ENCODE results near the gene TMIGD1. TPM values are rescaled to one million over a fixed set of nuclear protein-coding genes. Genes with fewer than 3 reads are reported as not detected.
A peak's percentile ranks its signal among the peaks of the same experiment; 100 is the strongest.

TMIGD1 gene
- total and polyA plus RNA-seq, 10 donors, result not detected

DNA sequence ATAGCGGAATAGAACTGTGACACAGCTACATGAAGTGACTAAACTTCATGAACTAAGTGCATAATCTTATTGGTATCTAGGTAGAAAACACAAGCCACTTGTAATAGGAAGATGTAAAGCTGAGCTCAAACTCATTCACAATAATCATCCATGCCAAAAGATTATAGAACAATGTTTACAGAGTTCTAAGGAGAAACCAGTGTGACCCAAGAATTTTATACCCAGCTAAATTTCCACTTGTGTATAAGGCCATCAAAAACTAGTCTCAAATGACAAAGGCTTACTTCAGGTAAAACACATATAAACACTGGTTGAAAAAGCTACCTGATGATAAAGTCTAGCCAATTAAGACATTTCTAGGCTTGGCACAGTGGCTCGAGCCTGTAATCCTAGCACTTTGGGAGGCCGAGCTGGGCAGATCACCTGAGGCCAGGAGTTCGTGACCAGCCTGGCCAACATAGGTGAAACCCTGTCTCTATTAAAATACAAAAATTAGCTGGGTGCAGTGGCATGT lies 28.0 kb upstream of the TMIGD1 start:
- DNase-seq, result no peak
- Histone ChIP-seq H3K27me3 (replicated peaks in 1 of 7) (no peaks in the 10 kb centered on the region), H3K9me3 (peaks cover 0 to 20% (median 15%) of the 10 kb centered on the region in 8 donors), H3K36me3 (no peaks in the 10 kb centered on the region), H3K4me3 (no peak overlapping the region), H3K27ac (peak overlapping the region in 1 of 8 donors; percentile 90), H3K4me1 (peaks cover 14 to 35% (median 21%) of the 10 kb centered on the region in 6 donors)
- intact Hi-C loops (cut with DNase I; ENCODE audit: low total_unique reads), result no loop called here
- 94 to 97% (median 97%) methylated on average over 4 of the region's 4 CpGs for WGBS, 5 donors
- TF ChIP-seq POLR2A (IDR thresholded peaks at IDR 0.05) (no peak), POLR2AphosphoS5 (IDR thresholded peaks at IDR 0.05) (no peak)
- TF ChIP-seq, protein P1, sequence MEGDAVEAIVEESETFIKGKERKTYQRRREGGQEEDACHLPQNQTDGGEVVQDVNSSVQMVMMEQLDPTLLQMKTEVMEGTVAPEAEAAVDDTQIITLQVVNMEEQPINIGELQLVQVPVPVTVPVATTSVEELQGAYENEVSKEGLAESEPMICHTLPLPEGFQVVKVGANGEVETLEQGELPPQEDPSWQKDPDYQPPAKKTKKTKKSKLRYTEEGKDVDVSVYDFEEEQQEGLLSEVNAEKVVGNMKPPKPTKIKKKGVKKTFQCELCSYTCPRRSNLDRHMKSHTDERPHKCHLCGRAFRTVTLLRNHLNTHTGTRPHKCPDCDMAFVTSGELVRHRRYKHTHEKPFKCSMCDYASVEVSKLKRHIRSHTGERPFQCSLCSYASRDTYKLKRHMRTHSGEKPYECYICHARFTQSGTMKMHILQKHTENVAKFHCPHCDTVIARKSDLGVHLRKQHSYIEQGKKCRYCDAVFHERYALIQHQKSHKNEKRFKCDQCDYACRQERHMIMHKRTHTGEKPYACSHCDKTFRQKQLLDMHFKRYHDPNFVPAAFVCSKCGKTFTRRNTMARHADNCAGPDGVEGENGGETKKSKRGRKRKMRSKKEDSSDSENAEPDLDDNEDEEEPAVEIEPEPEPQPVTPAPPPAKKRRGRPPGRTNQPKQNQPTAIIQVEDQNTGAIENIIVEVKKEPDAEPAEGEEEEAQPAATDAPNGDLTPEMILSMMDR (IDR thresholded peaks at IDR 0.05 in 8 of 11, conservative IDR thresholded peaks at IDR 0.05 in 3 of 11), result no peak

DNA sequence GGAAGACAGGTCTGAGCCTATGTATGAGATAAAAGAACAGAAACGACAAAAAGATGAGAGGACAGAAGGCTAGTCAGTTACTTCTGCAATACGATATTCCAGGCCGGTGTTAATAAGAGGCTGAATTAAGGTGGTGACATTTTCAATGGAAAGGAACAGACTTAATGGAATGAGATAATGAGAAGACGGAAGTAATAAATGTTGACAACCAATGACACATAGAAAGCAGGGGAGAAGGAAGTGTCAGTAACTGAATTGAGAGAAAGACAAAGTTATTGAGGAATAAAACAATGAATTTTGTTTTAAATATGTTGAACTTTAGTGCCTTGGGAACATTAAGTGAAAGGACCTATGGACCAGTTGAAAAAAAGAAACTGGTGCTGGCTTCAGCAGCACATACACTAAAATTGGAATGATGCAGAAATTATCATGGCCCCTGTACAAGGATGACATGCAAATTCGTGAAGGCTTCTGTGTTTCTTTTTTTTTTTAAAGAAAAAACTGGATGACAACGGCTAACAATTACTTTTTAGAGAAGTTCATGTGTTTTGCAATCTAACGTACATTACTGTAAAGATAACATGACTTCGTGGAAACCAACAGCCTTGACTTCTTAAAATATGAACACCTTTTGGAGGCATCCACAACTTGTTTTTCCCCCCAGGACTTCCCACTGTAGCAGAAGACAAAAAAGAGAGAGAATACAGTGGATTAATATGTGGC lies 26.4 kb upstream of the TMIGD1 start:
- intact Hi-C loops (cut with DNase I; ENCODE audit: low total_unique reads), result no loop called here
- H3K36me3 ChIP-seq, result no peaks in the 10 kb centered on the region
- TF ChIP-seq POLR2A (IDR thresholded peaks at IDR 0.05) (no peak), POLR2AphosphoS5 (IDR thresholded peaks at IDR 0.05) (no peak)
- TF ChIP-seq, protein P1 (IDR thresholded peaks at IDR 0.05 in 8 of 11, conservative IDR thresholded peaks at IDR 0.05 in 3 of 11), result no peak
- peak overlapping the region in 1 of 8 donors; percentile 6 for H3K4me3 ChIP-seq
- no peaks in the 10 kb centered on the region for H3K27me3 ChIP-seq (replicated peaks in 1 of 7)
- H3K9me3 ChIP-seq, result peaks cover 0 to 20% (median 15%) of the 10 kb centered on the region in 8 donors
- H3K27ac ChIP-seq, result peak overlapping the region in 7 of 8 donors; percentile 57 to 88 (median 76)
- WGBS, 5 donors, result 47 to 78% (median 61%) methylated on average over 8 of the region's 8 CpGs
- no peak for DNase-seq
- peaks cover 14 to 35% (median 21%) of the 10 kb centered on the region in 6 donors for H3K4me1 ChIP-seq

DNA sequence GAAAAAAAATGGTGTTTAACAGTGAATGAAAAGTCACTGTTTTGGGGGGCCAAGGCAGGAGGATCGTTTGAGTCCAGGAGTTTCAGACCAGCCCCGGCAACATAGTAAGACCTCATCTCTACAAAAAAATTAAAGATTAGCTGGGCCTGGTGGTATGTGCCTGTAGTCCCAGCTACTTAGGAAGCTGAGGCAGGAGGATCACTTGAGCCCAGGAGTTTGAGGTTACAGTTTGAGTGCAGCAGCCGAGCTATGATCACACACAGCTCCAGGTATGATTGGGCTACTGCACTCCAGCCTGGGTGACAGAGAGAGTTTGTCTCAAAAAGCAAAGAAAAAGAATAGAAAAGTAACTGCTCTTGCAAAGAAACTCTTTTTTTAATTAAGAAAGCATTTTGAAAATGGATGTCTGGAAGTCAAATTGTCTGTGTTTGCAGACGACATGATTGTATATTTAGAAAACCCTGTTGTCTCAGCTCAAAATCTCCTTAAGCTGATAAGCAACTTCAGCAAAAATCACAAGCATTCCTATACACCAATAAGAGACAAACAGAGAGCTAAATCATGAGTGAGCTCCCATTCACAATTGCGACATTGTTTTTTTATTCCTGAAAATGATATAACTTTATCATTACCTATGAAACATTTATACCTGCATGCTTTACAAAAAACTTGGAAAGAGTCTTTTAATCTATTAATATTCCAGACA lies 24.4 kb upstream of the TMIGD1 start:
- no peaks in the 10 kb centered on the region for H3K27me3 ChIP-seq (replicated peaks in 1 of 7)
- no peak for TF ChIP-seq POLR2A (IDR thresholded peaks at IDR 0.05)
- TF ChIP-seq, protein P1 (IDR thresholded peaks at IDR 0.05 in 8 of 11, conservative IDR thresholded peaks at IDR 0.05 in 3 of 11), result no peak
- TF ChIP-seq POLR2AphosphoS5 (IDR thresholded peaks at IDR 0.05), result no peak
- H3K9me3 ChIP-seq, result peaks cover 0 to 20% (median 15%) of the 10 kb centered on the region in 8 donors
- H3K36me3 ChIP-seq, result no peaks in the 10 kb centered on the region
- no peak overlapping the region for H3K4me3 ChIP-seq
- intact Hi-C loops (cut with DNase I; ENCODE audit: low total_unique reads), result no loop called here
- H3K27ac ChIP-seq, result no peak overlapping the region
- WGBS, 5 donors, result 78 to 84% (median 81%) methylated on average over 5 of the region's 5 CpGs
- DNase-seq, result no peak
- peaks cover 1 to 20% (median 8%) of the 10 kb centered on the region in 6 donors for H3K4me1 ChIP-seq

DNA sequence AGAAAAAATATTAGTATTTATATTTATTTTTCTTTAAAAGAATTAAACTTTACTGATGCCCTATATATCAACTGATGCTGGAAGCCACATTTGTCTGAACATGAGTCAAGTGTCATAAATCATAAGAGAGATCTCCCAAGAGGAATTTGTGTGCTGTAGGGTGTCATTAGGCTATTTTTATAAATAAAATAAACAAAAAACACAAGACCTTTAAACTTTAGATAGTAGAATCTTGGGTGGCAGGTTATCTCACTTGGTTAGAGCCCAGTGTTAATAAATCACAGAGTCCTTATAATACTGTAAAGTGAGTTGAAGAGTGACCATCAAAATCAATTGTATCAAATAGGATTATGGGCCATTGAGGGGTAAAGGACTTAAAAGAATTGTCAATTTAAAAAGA lies 23.6 kb upstream of the TMIGD1 start:
- TF ChIP-seq, protein P1 (IDR thresholded peaks at IDR 0.05 in 8 of 11, conservative IDR thresholded peaks at IDR 0.05 in 3 of 11), result no peak
- TF ChIP-seq POLR2AphosphoS5 (IDR thresholded peaks at IDR 0.05) (no peak), POLR2A (IDR thresholded peaks at IDR 0.05) (no peak)
- no peaks in the 10 kb centered on the region for H3K36me3 ChIP-seq

More for the DNA sequence above, 23.6 kb upstream of the TMIGD1 start:
- intact Hi-C loops (cut with DNase I; ENCODE audit: low total_unique reads), result no loop called here
- Histone ChIP-seq H3K27me3 (replicated peaks in 1 of 7) (no peaks in the 10 kb centered on the region), H3K4me1 (peaks cover 0 to 15% (median under 1%) of the 10 kb centered on the region in 6 donors), H3K4me3 (no peak overlapping the region), H3K9me3 (peaks cover 0 to 17% (median 13%) of the 10 kb centered on the region in 8 donors), H3K27ac (no peak overlapping the region)
- no peak for DNase-seq
